ENCODE results near the gene PAK1.

PAK1 gene

DNA sequence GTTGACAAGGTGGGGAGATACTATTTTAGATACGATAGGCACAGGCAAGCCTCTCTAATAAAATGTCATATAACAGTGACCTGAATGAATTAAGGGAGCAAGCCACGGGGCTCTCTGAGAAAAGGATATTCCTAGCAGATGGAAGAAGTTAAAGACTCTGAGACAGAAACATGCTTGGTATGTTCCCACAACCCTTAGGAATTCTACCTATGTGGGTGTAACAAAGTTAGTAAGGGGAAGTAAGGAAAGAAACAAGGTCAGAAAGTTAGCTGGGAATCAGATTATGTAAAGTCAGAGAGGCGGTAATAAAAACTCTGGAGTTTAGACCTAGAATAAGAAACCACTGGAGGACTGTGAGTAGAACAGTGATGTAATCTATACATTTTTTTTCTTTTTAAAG, 112.7 kb downstream of the PAK1 start:
- FAIRE-seq, result no peak

DNA sequence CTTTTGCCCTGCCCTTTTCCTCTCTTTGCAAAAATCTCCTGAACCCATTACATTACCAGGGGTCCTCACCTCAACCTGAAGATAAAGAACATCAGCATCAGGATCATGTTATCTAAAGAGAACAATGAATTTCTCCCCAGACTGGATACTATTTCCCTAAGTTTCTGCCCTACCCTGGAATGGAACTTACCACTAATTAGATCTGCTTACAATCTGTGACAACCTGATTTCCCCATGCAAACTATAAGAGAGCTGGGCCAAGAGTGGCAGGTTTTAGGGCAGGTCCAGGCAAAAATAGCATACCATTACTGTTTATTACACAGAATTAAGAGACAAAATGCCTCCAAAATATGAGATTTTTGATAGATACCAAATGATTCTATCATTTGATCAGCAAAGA, 114.4 kb downstream of the PAK1 start:
- no peak for FAIRE-seq

DNA sequence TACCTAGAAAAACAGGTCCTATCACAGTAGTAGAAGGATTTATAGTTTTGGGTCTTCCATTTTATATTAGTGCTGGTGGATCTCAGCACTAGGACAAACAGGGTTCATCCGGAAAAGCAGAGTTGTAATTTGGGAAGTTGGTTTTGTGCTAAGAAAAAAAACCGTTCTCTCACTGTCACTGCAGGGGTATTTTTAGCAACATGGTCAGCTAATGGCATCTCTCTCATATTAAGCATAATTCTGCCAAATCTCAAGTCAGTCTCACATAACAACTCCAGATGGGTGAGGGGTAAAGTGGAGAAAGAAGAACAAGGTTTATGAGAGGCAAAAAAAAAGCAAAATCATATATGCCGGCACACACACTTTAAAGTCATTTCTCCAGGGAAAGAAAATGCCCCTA, 120.8 kb downstream of the PAK1 start:
- no peak for FAIRE-seq

DNA sequence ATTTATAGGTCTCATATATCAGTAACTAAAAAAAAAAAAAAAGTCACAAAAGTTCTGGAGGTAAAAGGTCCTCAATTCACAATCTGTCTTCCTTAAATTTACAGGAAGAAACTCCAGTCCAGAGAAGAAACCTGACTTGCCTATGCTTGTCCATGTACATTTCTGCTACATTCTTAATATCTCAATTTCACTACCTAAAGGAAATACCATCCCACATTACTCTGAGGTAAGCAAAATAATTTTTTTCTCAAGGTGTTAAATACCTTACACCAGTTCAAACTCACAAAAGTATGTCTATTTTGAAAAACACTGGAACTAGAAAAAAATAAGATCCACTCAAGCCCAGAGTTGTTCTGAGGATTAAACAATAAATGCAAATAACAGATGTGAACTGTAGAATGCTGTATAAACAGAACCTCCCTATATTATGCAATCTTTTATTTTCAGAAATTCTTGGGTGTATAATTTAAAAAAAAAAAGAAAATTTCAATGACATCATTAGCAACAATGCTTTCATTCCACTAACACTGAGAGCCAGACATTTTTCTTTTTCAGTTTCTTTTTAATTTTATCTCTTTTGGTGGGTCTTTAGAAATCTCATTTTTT, 122.5 kb downstream of the PAK1 start:
- FAIRE-seq, result no peak

DNA sequence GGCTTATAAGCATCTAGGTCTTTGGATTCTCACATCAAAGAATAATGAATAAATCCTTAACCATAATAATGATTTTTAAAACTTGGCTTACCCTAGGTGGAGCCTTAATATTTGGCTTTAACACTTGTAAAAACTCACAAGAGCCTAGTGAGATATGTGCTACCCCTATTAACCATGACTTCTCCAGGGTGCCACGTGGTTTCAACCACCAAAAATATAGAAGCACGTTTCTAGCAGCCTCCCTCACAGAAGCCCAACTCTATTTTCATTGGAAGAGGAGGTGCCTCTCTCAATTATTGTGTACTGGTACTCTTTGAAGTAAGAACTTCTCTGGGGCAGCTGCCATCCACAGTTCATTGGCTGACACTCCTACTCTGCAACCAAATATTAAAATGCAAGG, 125.9 kb downstream of the PAK1 start:
- FAIRE-seq, result no peak

DNA sequence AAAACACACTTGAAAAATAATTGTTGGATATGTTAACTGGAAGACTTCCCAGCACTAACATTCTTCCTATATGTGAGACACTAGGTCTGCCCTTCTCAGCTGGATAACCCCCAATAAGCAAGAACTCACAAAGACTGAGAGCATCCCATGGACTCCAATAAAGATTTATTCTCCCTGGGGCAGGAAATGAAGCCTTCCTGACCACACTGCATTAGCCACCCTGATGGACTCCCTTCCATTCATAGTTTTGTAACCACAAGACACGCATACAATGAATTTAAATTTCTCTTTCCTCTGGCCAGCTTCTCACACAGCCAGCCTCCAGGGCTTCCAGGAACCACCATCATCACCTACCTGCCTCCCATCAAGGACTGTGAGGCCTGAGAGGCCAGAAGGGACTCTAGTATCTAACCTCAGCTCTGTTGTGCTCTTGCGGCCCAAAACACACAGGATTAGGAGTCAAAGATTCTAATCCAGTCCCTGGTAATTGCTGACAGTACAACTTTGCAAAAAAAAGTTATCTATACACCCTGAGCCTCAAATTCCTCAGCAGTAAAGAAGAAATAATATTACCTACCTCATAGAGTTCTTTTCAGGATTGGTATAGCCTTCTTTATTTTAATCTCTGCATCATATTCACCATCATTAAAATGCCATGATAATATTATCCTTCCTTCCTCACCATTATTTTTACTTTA, 126.8 kb downstream of the PAK1 start:
- no peak for FAIRE-seq

DNA sequence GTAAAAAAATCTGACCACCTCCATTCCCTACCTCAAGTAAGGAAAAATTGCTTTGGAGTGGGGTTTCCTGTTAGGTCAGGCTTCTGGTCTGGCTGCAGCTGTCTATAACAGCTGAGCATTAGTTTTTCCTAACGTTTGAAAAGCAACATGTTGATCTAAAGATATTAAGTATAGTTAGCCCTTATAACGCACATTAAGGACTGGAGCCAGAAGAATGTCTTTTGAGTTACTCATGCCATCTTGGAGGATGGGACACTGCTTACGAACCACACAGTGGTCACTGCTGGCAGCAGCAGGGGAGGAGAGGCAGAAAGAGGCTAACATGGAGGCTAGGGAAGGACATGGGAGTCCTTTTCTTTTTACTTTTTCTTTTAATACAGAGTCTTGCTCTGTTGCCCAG, 128.3 kb downstream of the PAK1 start:
- no peak for FAIRE-seq

DNA sequence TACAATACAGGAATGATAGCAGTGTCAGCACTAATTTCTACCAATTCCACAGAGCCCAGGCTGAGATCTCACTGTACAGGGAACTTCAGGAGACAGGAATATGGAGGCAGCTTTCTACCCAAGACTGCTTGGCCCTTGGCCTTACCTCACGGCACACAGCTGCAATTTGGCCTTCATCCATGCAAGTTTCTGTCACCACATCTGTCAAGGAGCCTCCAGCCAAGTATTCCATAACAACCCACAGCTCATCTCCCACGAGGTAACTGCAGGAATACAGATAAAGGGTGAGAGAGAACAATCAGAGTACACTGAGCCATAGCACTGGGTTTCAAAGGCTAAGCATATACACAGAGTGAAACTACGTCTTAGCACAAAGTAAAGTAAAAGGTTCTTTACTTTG, 133.4 kb downstream of the PAK1 start:
- no peak for FAIRE-seq

DNA sequence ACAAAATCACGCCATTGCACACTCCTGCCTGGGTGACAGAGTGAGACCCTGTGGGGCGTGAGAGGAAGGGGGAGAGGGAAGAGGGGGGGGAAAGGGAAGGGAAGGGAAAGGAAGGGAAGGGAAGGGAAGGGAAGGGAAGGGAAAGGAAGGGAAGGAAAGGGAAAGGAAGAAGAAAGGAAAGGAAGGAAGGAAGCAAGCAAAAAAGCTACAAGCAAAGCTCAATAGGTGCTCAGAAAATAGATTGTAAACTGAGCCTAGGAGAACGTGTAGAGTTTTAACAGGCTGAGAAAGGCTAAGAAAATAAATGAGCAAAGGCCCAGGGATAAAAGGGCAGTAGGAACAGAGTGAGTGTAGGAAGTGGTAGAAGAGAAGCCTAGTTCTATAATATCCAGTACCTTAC, 141.6 kb downstream of the PAK1 start:
- no peak for FAIRE-seq

DNA sequence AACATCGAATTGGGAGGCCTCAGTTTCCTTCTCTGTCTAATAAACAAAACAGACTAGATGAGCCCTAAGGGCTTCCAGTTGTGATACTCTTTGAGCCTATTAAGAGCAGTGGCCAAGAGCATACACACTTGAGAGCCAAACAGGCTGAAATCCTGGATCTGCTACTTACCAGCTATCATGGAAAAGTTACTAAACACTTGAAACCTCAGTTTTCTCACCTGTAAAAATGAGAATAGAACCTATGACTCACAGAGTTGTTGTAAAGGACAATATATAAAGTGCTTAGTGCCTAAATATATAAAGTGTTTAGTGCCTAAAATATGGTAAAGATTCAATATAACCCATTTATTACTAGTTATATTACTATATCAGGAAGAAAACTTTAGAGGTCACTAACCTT, 148.7 kb downstream of the PAK1 start:
- no peak for FAIRE-seq

DNA sequence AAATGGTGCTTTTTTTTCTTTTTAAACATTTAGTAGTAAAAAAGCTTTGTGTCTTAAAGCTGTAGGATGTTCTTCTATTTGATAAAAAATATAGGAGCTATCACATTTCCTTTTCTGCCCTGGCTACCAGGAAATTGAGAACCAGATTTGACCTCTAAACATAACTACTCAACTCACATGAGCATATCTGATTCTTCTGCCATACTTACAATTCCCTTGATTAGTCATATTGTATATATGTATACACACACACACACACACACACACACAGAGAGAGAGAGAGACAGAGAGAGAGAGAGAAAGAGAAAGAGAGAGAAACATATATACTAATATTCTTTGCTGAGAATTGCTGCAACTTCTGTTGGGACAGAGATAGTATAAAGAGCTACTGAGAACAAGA, 149.4 kb downstream of the PAK1 start:
- FAIRE-seq, result no peak

DNA sequence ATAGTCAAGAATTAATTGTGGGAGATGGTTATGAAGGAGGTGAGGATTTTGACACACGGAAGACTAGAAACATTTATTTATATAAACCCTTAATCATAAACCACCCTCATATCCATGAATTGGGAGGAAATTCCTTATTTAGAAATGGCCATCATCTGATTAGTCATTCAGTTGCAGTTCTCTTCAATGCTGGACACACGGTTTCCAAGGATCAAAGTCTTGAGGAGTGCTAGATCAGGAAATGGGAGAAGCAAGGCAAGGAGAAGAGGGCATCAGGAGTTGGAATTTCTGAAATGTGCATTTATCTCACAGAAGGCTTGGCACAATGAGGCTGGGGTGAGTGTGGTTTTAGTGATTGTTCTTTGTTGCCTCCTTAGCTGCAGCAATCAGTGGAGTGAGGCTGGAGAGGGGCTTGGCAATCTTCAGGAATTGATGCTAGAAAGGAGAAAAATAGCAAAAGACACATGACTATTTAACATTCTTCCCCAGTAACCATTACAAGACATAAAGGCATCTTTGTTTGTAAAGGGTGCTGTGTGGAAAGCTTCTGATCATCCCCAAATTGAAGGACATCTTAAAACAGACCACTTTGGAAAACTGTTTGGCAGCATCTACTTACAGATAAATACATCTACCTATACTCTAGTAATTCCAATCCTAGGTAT, 150.8 kb downstream of the PAK1 start:
- no peak for FAIRE-seq

DNA sequence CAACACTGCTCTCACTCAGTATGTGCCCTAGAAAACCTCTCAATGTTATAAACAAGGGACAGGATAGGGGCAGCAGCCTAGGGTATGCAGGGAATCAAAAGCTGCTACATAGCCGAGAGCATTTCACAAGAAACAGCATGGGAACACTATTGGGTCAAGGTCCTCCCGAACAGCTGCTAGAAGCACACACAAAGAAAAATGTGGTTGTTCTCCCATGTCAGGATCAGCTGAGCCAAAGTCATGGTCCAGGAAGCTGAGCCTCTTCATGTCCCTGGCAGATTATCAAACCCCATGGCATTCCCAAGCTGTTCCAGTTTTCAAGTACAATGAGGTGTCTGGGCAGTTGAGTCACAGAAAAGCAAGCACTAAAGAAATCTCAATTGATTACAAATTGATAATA, 151.4 kb downstream of the PAK1 start:
- FAIRE-seq, result no peak

DNA sequence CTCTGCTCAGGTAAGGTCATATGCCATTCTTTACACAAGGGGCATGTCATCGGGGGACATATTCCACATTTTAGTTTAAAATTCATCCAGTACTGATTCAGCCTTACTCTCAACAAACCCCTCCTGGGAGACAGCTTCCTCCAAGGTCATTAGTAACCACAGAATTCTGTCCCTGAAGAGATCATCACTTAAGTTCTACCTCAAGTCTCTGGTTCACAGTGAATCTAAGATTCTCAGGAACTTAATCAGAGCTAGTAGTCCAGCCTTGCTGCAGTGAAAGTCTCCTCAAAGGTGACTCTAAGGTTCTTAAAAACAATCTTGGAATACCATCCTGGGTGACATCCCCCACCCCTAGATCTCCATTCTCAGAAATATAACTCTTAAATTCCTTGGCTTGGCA, 153.5 kb downstream of the PAK1 start:
- FAIRE-seq, result no peak

DNA sequence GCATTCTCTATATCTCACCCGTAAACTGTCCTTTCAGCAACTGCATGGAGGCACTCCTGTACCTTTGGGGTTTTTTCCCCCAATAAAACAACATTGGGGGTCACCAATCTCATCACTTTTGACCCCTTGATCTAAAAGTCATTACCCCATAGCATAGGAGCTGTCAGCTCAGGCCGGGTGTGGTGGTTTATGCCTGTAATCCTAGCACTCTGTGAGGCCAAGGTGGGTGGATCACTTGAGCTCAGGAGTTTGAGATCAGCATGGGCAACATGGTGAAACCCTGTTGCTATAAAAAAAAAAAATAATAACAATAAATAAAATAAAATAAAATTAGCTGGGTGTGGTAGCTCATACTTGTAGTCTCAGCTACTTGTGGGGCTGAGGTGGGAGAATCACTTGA, 155.3 kb downstream of the PAK1 start:
- no peak for FAIRE-seq

DNA sequence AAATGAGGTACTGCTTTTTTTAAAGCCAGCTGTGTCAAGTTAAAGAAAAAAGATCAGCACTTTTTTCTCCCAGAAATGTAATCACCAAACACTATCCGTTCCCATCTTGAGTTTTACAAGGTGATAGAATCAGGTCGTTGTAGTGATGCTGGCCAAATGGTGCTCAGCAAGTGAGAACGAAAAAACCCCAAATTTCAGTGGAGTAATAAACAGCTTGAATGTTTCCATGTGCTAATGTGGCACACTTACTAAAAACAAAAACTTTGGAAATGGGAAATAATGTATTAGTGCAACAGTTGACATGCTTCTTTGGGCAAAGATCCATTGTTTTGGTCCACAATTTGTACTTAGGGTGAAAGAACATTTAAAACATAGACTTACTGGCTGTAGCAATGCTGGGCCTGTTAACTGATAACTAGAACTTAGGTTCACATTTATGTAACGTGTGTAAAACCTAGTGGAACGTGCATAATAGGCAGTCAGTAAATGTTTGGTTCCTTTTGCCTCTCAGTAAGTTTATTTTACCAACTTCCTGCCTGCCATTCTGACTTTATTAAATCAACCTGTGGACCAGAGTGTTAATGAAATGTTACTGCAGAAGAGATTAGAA, 157.1 kb downstream of the PAK1 start:
- FAIRE-seq, result no peak

DNA sequence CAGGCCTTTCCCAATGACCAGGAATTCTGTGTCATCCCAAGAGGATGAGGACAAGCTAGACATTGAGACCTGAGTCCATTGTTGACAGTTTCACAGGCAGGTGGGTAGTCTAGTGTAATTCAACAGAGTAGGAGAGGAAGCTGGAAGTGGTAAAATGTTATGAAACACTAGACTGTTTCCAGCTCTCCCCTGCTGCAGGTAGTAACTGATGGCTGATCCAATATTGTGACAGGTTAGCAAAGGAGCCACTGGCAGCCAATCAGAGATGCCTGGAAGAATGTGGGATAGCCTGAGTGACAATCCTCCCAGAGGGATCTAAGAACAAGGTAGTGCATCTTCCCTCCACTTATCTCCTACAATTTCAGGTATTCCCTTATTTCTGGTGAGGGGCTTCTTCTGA, 161.8 kb downstream of the PAK1 start:
- no peak for FAIRE-seq

DNA sequence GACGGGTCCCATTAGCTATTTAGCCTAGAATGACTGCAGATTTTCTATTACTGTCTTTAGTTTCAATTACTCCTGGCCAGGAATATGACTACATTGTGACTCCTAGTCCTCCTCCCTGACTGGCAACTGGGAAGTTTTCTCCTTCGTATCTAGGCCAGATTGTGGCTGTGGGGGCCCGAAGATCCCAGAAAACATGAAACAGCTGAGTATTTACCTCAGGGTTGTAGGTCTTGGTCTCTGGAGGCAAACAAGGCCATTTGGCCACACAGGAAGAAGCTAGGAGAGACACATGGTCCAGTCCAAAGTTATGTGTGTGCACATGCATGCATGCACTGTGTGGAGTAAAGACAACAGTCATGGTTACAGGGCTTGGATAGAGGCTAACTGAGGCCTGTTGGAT, 162.2 kb downstream of the PAK1 start:
- no peak for FAIRE-seq

DNA sequence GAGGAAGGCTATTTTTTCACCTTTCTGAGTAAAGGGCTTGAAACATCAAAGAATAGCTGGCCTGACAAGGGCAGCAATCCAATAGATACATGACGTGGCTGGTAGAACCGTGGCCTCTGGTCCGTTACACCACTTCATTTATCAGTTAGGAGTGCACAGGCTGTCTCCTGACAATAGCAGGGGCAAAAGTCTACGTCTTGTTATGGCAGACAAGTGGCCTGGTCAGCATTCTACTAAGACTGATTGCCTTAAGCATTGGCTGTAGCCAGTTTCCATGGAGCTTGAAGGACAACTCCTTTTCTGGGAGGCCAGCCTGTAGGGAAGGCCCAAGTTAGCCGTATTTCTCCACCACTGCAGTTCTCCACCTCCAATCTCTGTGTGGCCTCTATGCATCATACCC, 163.2 kb downstream of the PAK1 start:
- no peak for FAIRE-seq

DNA sequence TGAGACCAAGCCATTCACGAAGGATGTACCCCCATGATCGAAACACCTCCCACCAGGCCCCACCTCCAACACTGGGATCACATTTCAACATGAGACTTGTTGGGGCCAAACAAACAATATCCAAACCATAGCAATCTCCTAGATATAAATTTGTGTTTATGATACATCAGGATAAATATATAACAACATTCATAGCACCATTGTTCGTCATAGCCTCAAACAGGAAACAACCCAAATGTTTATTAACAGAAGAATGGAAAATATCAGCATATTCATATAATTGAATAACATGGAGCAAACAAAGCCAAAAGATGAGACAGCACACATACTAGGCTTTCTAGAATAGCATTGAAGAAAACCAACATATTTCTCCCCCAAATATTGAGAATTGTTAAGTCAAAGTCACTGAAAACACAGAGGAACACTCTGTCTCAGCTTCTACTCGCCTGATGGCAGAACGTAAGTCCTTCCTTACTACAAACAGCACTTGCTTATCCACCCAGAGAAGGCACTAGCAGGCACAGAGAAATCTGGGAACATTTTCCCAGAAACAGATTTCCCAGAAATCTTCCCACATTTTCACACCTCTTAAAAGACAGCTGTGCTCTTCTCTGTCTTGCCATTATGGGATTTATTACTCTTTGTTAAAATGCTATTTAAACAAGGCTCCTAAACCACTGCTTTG, 164.4 kb downstream of the PAK1 start:
- FAIRE-seq, result no peak

DNA sequence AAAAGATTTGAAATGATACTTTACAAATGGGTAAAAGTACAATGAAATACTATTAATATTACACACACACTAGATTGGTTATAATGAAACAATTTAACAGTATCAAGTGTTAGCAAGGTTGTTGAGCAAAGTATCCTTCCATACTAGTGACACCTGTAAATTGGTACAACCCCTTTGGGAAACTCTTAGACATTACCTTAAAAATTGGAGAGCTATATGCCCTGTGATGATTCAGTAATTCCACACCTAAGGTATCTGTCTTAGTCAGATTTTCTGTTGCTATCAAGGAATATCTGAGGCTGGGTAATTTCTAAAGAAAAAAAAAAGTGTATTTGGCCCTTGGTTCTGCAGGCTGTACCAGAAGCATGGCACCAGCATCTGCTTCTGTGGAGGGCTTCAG, 165.1 kb downstream of the PAK1 start:
- no peak for FAIRE-seq

DNA sequence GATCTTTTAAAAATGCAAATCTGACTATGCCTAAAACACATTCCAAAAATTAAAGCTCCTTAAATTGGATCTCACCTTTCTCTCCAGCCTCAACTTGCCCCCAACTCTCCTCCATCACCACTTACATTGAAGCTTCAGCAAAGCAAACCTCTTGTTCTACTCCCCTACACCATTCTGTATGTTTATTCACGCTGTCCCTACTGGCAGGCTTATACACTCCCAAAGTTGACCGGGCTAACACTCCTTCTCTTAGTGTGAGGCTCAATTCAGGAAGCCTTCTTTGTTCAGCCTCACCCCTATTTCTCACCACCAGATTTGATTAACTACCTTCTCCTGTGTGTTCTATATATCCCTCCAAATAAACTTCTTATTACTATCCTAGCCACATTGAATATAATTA, 170.6 kb downstream of the PAK1 start:
- no peak for FAIRE-seq

DNA sequence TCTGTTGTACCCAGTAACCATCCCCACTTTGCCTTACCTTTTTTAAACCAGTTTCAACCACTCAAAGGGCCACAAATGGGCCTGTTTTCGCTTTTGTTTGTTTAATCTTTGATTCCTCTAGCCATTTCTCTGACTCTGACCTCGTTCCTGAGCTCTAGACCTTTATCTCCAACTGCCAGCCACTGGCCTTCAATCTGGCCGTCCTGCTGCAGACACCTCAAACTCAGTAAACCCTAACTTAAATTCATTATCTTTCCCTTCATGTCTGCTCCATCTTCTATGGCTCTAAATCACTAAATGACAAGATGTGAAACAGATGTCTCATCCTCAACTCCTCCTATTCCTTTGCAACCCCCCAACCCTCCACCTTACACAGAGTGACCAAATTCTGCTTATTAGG, 171.1 kb downstream of the PAK1 start:
- no peak for FAIRE-seq

DNA sequence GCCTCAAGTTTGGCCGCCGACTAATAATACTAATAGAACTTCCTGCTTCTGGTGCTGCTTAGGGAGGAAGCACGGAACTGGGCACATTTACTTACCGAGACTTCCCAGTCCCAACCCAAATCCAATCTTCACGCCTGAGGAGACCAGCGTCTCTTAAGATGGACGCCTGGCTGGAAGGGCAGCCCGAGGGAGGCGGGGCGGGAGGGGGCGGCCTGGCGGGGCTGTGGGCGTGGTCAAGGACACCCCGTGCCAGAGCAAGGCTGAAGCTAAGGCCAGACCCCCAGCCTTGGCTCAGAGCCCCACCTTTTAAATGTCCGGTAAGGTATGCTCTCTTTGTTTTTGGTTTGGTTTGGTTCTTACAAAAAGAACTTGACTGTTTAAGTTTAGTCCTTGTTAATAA, 172.4 kb downstream of the PAK1 start, which contains the start of gene GDPD4:
Gene GDPD4 (minus strand): TSS at position 177 of the 400 bp plus-strand sequence. CDS start 16,549 bp downstream, outside the sequence.
- no peak for FAIRE-seq
